Measurements from ENCODE around the gene DOK6. TPM values are rescaled to one million over a fixed set of nuclear protein-coding genes. Genes with fewer than 3 reads are reported as not detected.

DOK6 gene
- polyA plus RNA-seq, 10 donors: 2.0 to 3.9 (median 3.3) TPM

GRCh38 chr18:69737851-69738250, 337.2 kb downstream of the DOK6 start:
- DNase-seq: no peak

- no peak for DNase-seq
Observed at GRCh38 chr18:69747388-69747787, 346.7 kb downstream of the DOK6 start.

- DNase-seq: no peak
Observed at GRCh38 chr18:69752737-69753380, 352.2 kb downstream of the DOK6 start.

- no peak for DNase-seq
Observed at GRCh38 chr18:69754108-69754507, 353.4 kb downstream of the DOK6 start.

- DNase-seq: no peak
Observed at GRCh38 chr18:69755041-69755440, 354.4 kb downstream of the DOK6 start.

GRCh38 chr18:69755856-69756496, 355.3 kb downstream of the DOK6 start:
- no peak for DNase-seq

- no peak for DNase-seq
Observed at GRCh38 chr18:69757733-69758132, 357.0 kb downstream of the DOK6 start.

GRCh38 chr18:69758458-69758857, 357.8 kb downstream of the DOK6 start:
- no peak for DNase-seq

GRCh38 chr18:69759046-69759445, 358.4 kb downstream of the DOK6 start:
- DNase-seq: no peak

- DNase-seq: no peak
Observed at GRCh38 chr18:69763002-69763401, 362.3 kb downstream of the DOK6 start.

GRCh38 chr18:69763821-69764220, 363.1 kb downstream of the DOK6 start:
- DNase-seq: no peak

- DNase-seq: no peak
Observed at GRCh38 chr18:69770238-69770637, 369.6 kb downstream of the DOK6 start.

GRCh38 chr18:69774831-69775230, 374.1 kb downstream of the DOK6 start:
- peak in 1 of 3 donors; percentile 12 for DNase-seq

GRCh38 chr18:69777248-69777647, 376.6 kb downstream of the DOK6 start:
- no peak for DNase-seq

- DNase-seq: no peak
Observed at GRCh38 chr18:69778680-69779079, 378.0 kb downstream of the DOK6 start.

GRCh38 chr18:69780851-69781250, 380.2 kb downstream of the DOK6 start:
- no peak for DNase-seq

GRCh38 chr18:69784815-69785214, 384.1 kb downstream of the DOK6 start:
- no peak for DNase-seq

- no peak for DNase-seq
Observed at GRCh38 chr18:69785466-69785865, 384.8 kb downstream of the DOK6 start.

- no peak for DNase-seq
Observed at GRCh38 chr18:69786427-69786826, 385.7 kb downstream of the DOK6 start.

- peak in 1 of 3 donors; percentile 10 for DNase-seq
Observed at GRCh38 chr18:69787825-69788547, 387.3 kb downstream of the DOK6 start.

GRCh38 chr18:69789794-69790193, 389.1 kb downstream of the DOK6 start:
- DNase-seq: no peak

GRCh38 chr18:69790649-69791048, 390.0 kb downstream of the DOK6 start:
- DNase-seq: no peak

- DNase-seq: peak in 2 of 3 donors; percentile 6 to 39
Observed at GRCh38 chr18:69795791-69796190, 395.1 kb downstream of the DOK6 start.
